Measurements from ENCODE around the gene SLC7A10.

DNA sequence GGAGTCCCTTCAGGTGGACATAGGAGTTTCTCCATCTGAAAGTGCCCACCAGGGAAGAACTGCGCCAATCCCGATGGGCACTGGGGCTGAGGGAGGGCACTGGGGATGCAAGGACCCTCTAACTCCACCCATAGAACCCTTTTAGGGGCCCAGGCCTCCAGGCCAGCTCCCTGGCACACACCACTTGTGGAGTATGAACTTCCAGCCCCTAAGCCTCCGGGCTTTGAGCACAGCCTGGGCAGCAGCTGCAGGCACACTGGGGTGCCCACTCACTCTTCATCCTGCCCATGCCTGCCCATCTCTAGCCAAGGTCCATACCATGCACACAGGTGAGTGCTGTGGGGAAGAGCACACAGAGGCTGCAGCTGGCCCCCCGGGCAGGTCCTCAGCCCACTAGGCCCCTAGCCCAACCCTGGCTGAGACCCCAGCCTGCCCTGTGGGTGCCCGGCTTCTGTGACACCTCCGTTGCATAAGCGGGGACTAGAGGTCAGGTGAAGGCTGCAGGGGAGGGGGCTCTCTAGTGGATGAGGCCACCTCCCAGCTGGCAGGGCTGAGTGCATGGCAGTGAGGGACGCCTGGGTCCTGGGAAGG lies 14.6 kb upstream of the SLC7A10 start:
- TF ChIP-seq EZH2phosphoT487 (IDR thresholded peaks at IDR 0.05; ENCODE audit: borderline replicate concordance, low read depth) (no peak), RCOR1 (IDR thresholded peaks at IDR 0.05; ENCODE audit: low read length) (no peak)
- TF ChIP-seq, protein P1, sequence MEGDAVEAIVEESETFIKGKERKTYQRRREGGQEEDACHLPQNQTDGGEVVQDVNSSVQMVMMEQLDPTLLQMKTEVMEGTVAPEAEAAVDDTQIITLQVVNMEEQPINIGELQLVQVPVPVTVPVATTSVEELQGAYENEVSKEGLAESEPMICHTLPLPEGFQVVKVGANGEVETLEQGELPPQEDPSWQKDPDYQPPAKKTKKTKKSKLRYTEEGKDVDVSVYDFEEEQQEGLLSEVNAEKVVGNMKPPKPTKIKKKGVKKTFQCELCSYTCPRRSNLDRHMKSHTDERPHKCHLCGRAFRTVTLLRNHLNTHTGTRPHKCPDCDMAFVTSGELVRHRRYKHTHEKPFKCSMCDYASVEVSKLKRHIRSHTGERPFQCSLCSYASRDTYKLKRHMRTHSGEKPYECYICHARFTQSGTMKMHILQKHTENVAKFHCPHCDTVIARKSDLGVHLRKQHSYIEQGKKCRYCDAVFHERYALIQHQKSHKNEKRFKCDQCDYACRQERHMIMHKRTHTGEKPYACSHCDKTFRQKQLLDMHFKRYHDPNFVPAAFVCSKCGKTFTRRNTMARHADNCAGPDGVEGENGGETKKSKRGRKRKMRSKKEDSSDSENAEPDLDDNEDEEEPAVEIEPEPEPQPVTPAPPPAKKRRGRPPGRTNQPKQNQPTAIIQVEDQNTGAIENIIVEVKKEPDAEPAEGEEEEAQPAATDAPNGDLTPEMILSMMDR (IDR thresholded peaks at IDR 0.05), result no peak
- TF ChIP-seq, protein P2, sequence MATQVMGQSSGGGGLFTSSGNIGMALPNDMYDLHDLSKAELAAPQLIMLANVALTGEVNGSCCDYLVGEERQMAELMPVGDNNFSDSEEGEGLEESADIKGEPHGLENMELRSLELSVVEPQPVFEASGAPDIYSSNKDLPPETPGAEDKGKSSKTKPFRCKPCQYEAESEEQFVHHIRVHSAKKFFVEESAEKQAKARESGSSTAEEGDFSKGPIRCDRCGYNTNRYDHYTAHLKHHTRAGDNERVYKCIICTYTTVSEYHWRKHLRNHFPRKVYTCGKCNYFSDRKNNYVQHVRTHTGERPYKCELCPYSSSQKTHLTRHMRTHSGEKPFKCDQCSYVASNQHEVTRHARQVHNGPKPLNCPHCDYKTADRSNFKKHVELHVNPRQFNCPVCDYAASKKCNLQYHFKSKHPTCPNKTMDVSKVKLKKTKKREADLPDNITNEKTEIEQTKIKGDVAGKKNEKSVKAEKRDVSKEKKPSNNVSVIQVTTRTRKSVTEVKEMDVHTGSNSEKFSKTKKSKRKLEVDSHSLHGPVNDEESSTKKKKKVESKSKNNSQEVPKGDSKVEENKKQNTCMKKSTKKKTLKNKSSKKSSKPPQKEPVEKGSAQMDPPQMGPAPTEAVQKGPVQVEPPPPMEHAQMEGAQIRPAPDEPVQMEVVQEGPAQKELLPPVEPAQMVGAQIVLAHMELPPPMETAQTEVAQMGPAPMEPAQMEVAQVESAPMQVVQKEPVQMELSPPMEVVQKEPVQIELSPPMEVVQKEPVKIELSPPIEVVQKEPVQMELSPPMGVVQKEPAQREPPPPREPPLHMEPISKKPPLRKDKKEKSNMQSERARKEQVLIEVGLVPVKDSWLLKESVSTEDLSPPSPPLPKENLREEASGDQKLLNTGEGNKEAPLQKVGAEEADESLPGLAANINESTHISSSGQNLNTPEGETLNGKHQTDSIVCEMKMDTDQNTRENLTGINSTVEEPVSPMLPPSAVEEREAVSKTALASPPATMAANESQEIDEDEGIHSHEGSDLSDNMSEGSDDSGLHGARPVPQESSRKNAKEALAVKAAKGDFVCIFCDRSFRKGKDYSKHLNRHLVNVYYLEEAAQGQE (IDR thresholded peaks at IDR 0.05; ENCODE audit: low read depth, low read length), result no peak

Data from SK-N-SH (cell line).